ENCODE data around the gene BCLAF1.
"Not testable (repeated sequence)": the region's sequence is repeated elsewhere in the genome, so short reads cannot be mapped to it uniquely, and the experiment has no call there.

The BCLAF1 gene

DNA sequence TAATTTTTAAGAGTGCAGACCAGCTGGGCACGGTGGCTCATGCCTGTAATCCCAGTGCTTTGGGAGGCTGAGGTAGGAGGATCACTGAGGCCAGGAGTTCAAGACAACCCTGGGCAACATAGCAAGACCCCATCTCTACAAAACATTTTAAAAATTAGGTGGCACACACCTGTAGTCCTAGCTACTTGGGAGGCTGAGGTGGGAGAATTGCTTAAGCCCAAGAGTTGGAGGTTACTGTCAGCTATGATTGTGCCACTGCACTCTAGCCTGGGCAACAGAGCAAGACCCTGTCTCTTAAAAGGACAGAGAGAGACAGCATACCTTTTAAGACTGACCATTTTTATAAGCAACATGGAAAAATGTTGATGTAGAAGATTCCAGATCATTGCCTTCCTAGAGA is 18.8 kb upstream of the BCLAF1 start:
- DNase-seq (ENCODE audit: low read depth) = not testable (repeated sequence)

DNA sequence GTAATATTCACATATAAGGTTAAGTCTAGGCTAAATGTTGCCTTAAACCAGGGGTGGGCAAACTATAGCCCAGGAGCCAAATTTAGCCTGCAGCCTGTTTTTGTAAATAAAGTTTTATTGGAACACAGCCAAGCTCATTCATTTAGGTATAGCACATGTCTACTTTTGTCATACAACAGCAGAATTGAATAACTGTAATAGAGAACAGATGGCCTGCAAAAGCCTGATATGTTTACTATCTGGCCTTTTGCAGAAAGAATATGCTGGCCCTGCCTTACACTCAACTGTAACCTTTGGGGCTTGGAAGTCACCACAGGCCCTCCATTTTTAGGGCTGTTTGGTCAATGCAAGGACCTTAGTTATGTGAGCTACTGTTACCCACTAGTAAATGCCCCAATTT is 17.7 kb upstream of the BCLAF1 start:
- no peak for DNase-seq (ENCODE audit: low read depth)

DNA sequence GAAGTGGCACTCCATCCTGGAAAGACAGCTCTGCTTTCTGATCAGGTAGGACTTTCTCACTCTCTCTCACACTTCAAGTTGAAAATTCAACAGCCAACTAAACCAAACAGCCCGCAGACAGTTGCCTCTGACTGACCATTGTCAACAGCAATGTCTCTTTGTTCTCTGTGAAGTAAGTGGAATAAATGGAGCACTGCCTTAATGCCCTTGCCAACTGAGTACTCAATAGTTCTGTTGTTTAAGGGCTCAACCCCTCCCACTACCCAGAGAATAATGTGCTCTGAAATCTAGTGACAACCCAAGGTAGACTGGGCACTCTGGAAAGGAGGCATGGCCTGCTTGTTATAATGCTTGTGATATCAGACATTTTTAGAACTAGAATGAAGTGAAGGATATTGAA is 16.8 kb upstream of the BCLAF1 start:
- no peak for DNase-seq (ENCODE audit: low read depth)

DNA sequence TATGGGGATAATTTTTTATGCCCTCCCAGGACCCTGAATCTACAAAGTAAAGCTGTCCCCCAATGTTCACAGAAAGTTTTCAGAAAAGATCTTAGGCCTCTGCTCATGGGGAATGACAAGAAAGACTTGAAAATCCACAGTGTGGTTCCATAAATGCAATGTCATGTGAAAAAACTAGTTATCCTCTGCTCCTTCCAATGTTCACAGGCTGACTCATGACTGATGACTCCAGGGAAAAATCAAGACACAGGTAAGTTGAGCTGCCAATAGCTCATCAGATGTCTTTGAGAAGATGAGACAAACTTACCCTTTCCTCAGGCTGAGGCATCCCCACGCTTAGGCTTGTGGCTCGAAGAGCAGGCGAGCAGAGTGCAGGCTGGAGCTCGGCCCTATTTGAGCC is 14.8 kb upstream of the BCLAF1 start:
- DNase-seq (ENCODE audit: low read depth) = no peak

DNA sequence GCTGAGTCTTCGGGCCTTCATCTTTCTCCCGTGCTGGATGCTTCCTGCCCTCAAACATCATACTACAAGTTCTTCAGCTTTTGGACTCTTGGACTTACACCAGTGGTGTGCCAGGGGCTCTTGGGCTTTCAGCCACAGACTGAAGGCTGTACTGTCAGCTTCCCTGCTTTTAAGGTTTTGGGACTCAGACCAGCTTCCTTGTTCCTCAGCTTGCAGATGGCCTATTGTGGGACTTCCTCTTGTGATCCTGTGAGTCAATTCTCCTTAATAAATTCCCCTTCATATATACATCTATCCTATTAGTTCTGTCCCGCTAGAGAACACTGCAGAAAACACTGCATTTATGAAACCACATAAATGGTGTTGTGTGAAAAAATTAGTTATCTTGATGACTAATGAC is 13.9 kb upstream of the BCLAF1 start:
- DNase-seq (ENCODE audit: low read depth) = no peak

DNA sequence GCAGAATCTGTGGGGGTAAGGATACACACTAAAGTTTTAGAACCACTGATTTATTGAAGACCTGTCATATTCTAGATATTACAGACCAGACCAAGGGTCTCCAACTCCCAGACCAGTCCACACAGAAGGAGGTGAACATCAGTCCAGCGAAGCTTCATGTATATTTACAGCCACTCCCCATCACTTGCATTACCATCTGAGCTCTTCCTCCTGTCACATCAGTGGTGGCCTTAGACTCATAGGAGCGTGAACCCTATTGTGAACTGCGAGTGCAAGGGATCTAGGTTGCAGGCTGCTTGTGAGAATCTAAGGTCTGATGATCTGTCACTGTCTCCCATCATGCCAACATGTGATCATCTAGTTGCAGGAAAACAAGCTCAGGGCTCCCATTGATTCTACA is 5.0 kb upstream of the BCLAF1 start:
- no peak for DNase-seq (ENCODE audit: low read depth)

DNA sequence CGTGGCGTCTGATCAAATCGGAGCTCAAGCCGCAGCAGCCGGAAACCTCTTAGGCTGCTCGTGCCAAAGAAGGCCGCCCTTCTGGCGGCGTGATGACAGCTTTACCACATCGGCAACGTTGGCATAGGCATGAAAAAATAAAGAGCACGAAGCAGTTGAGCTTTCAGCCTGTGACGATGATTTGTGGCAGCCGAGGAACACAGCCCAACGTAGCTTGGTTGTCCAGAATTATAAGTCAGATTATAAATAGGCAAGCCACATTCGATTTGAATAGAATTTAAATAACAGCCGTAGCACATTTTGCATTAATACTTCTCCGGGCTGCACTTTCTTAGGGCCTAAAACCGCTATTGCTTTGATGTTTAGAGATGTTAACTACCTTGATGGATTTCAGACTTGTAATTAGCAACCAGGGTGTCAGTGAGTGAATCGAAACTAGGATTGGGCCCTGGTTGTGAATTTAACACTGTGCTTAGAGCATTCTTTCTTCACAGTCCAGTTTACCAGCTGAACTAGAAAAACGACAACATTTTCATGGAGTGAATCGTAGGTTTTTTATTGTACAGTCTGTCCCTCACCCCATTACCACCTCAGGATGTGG is 864 bp upstream of the BCLAF1 start:
- DNase-seq (ENCODE audit: low read depth) = peak; percentile 37

DNA sequence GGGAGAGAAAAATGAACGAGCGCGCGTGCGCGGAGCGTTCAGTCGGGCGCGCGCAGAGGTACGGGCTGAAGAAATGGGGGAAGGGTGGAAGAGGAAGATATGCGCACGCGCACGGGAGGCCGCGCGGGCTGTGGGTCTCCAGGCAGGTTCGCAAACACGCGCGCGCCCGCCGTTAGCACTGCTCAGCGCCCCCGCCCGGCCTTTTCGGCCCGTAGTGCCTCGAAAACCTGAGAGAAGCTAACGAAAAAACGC is 393 bp downstream of the BCLAF1 start:
- peak; percentile 85 for DNase-seq (ENCODE audit: low read depth)

DNA sequence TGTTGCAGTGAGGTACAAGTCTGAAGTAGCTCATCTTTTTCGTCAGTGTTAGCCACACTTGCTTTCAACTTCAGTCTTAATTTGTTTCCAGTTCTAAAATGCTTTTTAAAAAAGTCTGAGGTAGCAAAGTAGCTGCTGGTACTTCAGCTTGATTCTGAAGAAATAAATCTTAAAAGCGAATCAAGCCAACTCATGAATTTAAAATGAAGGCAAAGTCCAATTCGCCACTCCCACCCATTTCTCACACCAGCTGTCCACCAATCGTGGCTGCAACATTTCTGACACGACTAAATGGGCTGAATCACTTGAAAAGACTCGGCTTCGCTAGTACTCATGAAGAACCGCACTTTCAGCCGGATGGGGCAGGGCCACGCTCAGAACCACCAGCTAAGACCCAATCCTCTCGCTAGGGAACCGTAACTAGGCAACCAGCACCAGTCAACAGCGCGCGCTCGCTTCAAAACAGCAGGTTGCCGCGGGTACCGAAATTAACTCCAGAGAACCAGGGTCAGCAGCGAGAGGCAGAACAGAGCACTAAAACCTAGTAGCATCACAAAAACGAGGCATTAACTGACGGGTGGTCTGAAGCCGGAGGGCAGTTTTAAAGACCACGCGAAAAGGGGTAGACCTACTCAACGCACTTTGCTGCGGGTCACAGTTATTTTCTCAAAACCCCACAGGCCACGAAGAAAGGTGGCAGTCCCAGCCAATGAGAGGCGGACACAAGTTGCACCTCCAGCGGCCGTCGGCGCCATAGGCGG is 900 bp downstream of the BCLAF1 start:
- peak; percentile 65 for DNase-seq (ENCODE audit: low read depth)

DNA sequence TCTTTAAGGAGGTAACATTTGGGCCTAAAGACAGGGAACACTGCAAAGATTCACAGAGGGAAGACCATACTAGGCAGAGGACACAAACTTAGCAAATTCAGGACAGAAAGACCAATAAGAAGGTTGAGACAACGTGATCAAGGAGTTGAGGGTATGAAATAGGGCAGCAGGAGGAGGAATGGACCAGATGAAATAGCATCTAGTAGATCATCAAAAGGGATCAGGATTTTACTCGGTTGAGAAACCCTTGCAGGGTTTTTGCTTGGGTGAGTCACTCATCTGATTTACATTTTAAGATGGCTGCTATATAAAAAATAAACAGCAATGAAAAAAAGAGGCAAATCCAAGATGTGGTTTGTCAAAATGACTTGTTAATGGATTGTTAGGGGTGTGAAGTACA is 4.7 kb downstream of the BCLAF1 start:
- no peak for DNase-seq (ENCODE audit: low read depth)

DNA sequence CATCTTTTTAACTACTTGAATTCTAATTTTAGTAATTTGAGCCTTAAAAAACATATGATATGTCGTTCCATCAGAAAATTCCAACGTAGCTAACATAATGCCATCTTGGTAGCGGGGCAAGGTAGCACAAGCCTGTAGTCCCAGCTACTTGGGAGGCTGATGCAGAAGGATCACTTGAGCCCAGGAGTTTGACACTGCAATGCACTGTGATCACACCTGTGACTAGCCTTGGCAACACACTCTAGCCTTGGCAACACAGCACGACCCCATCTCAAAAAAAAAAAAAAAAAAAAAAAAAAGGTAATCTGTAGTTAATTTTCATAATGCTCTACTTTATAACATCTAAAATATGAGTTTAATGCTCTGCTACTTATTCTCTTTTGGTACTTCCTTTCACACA is 6.7 kb downstream of the BCLAF1 start:
- no peak for DNase-seq (ENCODE audit: low read depth)

DNA sequence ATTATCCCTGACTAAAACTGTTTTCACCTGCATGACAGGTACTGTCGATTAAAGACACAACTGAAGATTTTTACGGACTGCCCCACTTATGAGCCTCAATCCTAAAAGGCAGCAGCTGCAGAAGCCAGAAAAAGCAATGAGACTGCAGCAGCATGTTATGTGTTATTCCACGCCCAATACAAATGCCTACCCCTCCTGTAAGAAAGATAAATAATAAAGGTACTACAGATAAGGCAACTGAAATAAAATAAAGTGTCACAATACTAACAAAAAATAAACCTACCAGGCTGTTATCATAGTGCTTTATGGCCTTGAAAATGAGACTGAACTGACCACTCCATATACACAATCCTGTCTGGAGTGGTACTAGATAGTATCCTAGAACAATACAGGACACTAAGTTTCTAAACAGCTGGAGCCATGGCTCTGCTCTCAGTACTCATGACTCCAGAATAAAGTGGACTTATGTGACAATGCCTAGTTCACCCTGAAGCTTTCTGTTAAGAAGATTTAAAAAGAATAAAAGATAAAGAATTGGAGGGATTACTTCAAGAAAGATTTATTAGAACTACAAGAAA is 9.5 kb downstream of the BCLAF1 start:
- no peak for DNase-seq (ENCODE audit: low read depth)

DNA sequence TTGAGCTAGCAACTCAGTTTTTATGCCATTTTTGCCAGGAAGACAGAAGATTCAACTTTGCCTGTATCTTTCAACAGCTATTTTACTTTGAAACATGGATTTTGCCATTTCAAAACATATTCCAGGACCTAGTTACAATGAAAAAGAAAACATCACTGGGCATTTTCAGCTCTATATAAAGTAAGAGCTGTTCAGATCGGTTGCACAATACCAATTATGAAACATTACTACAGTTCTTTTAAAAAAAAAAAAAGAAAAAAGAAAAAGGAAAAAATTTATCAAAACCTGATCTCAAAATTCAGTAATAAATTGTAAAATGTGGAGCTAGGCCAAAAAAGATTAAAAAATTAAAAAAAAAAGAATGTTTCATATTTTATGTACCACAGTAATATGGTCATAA is 15.6 kb downstream of the BCLAF1 start:
- DNase-seq (ENCODE audit: low read depth) = no peak

DNA sequence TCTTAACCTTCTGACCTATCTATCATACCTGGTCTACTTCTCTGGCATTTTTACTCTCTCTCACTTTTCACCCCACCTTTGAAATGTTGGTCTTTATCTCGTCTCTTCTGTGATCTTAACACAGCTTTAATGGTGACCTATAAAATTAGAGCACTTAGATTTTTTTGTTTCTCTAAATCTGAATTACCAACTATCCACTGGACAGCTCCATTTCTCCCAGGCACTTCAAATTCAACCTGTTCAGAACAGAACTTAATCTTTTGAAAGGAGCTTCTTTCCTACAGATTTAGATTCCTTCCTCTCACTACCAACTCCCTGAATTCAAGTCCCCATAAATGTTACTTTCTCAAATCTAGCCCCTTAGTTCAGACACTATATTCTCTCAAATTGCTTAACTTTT is 24.5 kb downstream of the BCLAF1 start:
- no peak for DNase-seq (ENCODE audit: low read depth)

DNA sequence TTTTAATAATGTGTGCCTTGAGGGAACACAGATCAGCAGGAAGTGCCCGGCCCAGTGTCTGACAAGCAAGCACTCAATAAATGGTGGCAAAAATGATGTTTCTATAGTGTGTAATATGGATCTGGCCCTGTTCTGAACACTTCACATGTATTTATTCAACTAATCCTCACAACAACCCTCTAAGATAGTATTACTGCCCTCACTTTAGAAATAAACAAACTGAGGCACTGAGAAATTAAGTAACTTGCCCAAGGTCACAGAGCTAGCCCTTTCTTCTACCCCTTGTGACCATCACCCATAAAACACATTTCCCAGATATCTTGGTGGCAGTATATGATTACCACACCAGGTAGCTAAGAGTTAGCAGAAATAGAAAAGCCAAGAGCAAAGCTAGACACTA is 26.7 kb downstream of the BCLAF1 start:
- DNase-seq (ENCODE audit: low read depth) = no peak

DNA sequence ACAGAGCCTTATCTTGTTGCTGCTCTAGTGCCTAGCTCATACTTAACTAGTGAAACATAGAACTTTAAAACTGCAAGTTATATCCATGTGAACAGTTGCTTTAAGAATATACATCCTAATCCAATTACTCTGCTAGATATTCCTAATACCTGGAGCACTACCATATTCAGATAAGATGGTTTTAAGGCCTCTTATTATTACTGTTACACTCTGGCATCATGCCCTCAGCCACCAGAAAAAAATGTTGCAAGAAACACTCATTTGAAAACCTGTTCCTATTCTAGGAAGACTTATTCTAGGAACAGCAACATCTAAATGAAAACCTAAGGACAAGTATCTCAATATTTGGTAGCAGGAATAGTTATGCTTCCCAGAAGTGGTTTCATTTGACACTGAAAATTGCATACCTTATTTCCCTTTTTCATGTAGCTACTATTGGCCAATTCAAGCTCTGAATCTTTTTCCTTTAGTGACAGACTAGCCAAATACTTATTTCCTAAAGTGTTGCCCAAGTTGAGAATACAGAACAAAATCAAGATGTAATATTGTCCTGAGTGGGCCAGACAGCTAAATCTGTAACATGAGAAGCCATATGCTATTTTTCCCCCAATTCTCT is 34.7 kb downstream of the BCLAF1 start:
- no peak for DNase-seq (ENCODE audit: low read depth)

DNA sequence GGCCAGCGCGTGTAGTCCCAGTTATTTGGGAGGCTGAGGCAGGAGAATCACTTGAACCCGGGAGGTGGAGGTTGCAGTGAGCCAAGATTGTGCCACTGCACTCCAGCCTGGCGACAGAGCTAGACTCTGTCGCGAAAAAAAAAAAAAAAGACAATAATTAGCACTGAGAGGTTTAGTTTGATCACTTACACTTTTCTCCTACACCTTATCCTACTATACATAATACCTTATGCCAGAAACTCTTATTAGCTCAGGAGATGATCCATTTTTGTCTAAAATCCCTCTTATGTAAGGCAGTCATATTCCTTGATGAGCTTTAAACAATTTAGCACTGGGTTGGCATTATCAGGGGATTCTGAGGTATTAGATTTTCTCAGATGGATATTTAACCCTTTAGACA is 35.9 kb downstream of the BCLAF1 start:
- no peak for DNase-seq (ENCODE audit: low read depth)

DNA sequence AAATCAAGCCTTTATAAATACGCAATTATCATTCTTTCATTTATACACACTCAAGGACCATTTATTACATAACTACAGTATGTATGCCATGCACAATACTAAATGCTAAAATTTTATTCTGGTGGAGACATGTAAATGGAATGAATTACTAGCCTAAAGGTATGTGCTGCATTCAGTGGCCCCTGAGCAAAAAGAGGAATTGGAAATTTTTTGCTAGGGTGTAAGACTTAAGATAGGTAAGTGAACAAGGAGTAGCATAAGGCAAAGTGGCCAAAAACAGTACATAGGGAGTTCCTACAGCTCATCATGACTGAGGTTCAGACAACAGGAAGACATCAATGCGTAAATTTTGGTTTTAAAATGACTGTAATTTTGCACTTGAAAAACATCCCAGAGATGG is 37.2 kb downstream of the BCLAF1 start:
- no peak for DNase-seq (ENCODE audit: low read depth)

DNA sequence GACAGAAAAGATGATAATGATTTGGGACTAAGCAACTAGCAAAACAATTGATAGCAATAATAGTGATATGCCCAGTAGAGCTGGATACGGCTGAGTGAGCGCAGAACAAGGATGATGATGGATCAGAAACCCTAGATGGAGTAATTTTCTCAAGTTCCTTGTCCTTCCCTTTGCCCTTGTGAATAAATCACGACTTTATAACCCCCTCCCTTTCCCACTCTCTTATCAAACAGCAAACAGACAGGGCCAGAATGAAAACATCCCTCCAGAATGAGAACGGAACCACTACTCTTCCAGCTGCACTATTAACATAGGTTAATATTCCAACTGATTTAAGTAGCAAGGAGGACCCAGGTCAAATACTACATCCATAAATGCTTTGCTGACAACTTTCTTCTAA is 38.3 kb downstream of the BCLAF1 start:
- no peak for DNase-seq (ENCODE audit: low read depth)

DNA sequence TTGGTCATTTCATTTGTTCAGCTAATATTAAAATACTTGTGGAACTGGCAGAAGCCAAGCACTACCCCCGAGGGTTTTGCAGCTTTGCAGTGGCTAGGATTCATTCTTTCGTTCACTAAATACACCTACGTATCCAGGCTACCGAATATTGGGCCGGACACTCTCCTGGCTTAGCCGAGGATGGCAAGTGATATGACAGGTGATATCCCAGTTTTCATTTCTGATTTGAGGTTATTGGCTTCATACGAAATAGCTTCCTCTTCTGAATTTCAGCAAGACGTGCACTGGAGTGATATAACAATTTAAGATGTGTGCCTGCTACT is 39.0 kb downstream of the BCLAF1 start:
- no peak for DNase-seq (ENCODE audit: low read depth)

DNA sequence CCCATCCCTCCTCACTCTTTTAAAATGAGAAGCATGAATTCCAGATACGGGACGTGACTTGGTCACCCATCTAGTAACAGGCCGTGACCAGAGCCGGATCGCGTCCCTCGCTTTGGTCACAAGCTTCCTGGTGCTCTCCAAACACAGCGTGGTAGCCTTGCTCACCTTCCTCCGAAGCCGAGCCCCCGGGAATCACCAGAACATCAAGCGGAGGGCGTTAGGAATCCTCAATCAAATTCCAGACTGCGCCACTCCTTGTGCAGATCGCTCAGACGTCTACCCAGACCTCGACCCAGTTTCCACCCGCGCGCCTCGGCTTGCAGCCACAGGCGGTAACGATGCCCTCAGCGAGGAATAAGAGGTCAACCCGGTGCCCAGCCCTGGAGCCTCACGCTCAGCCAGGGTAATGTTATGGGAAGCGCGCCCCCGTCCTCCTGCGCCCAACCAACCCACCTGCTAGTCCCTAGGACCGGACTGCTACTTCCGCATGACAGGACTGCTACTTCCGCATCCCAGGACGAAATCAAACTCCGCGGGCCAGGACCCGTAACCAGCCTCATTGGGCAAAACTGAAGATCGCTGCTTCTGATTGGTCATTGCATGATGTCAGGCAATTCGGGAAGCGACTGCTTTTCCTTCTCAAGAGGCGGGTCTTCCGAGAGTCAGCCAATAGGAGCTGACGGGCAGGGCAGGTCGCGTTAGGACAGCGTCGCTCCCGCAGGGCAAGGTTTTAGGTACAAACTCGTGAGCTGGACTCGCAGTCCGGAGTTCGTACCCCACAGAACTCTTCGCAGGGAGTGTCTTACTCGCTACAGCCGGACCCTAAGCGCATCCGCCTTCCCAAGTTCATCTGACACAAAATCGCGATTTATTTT is 39.6 kb downstream of the BCLAF1 start, which contains the start of gene MTFR2:
Gene MTFR2 (minus strand): TSS at position 501 of the 875 bp plus-strand sequence. CDS start 1,212 bp downstream, outside the sequence.
- DNase-seq (ENCODE audit: low read depth) = peak; percentile 82

DNA sequence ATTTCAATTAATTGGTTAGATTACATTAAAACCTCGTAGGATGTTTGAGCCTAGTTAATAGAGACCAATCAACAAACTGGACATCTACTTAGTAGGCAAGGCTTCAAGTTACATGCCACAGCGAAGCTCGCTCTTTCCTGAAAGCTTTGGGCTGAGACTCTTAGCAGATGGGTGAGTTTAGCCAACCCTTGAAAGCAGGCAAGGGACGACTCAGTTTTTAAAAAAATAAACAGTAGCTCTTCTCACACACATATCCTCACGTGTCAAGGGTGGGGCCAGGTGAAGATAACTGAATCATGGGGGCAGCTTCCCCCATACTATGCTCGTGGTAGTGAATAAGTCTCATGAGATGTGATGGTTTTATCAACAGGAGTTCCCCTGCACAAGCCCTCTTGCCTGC is 40.3 kb downstream of the BCLAF1 start:
- no peak for DNase-seq (ENCODE audit: low read depth)
